SK-N-SH treated with all-trans-retinoic acid at 6 μM for 48 hours (cell line): ENCODE measurements around the gene NQO2.
"Not testable (repeated sequence)": the region's sequence is repeated elsewhere in the genome, so short reads cannot be mapped to it uniquely, and the experiment has no call there.

Experiments
- ATAC-seq: fragments of 200-7000 bp; cut with Tn5 transposase; 3 replicates; pipeline ENCODE4 v1.9.1; 2020; ENCODE audit warnings: mild to moderate bottlenecking, moderate library complexity
- BACH2 ChIP-seq: fragments of 250-450 bp; sonication (Bioruptor Pico); IDR thresholded peaks from 2 replicates; pipeline ENCODE4 v1.9.0; 2021; ENCODE audit warnings: mild to moderate bottlenecking, borderline replicate concordance
- CREB5 ChIP-seq: fragments of 250-450 bp; sonication (Bioruptor Pico); IDR thresholded peaks from 2 replicates; pipeline ENCODE4 v1.5.1; 2020; ENCODE audit warnings: low read depth, mild to moderate bottlenecking, moderate library complexity
- CSDC2 ChIP-seq: fragments of 250-450 bp; sonication (Bioruptor Pico); IDR thresholded peaks from 2 replicates; pipeline ENCODE4 v1.5.0; 2020; ENCODE audit warnings: mild to moderate bottlenecking, moderate library complexity
- ESRRG ChIP-seq: fragments of 250-450 bp; sonication (Bioruptor Pico); IDR thresholded peaks from 2 replicates; pipeline ENCODE4 v1.6.1; 2021; ENCODE audit warnings: mild to moderate bottlenecking
- ISL1 ChIP-seq: fragments of 250-450 bp; sonication (Bioruptor Pico); IDR thresholded peaks from 2 replicates; pipeline ENCODE4 v2.1.2; 2022; ENCODE audit warnings: mild to moderate bottlenecking, moderate library complexity
- OSR1 ChIP-seq: fragments of 250-450 bp; sonication (Bioruptor Pico); IDR thresholded peaks from 2 replicates; pipeline ENCODE4 v1.8.0; 2022; ENCODE audit warnings: moderate library complexity, mild to moderate bottlenecking, inconsistent platforms
- PPARA ChIP-seq: fragments of 250-450 bp; sonication (Bioruptor Pico); IDR thresholded peaks from 2 replicates; pipeline ENCODE4 v1.5.0; 2020; ENCODE audit warnings: mild to moderate bottlenecking, borderline replicate concordance
- RARB ChIP-seq: fragments of 250-450 bp; sonication (Bioruptor Pico); IDR thresholded peaks from 2 replicates; pipeline ENCODE4 v1.8.0; 2021; ENCODE audit warnings: mild to moderate bottlenecking, moderate library complexity
- SNAI2 ChIP-seq: fragments of 250-450 bp; sonication (Bioruptor Pico); IDR thresholded peaks from 2 replicates; pipeline ENCODE4 v1.5.0; 2020; ENCODE audit warnings: mild to moderate bottlenecking, moderate library complexity
- TCF4 ChIP-seq: fragments of 250-450 bp; sonication (Bioruptor Pico); IDR thresholded peaks from 2 replicates; pipeline ENCODE4 v1.8.0; 2021; ENCODE audit warnings: mild to moderate bottlenecking, moderate library complexity, borderline replicate concordance
- TOX ChIP-seq: fragments of 250-450 bp; sonication (Bioruptor Pico); IDR thresholded peaks from 2 replicates; pipeline ENCODE4 v1.8.0; 2021; ENCODE audit warnings: mild to moderate bottlenecking, moderate library complexity, borderline replicate concordance
- ZC3H10 ChIP-seq: fragments of 250-450 bp; sonication (Bioruptor Pico); IDR thresholded peaks from 2 replicates; pipeline ENCODE4 v1.5.1; 2021; ENCODE audit warnings: mild to moderate bottlenecking, moderate library complexity
- ZFP3 ChIP-seq: fragments of 250-450 bp; sonication (Bioruptor Pico); IDR thresholded peaks from 2 replicates; pipeline ENCODE4 v1.5.0; 2020; ENCODE audit warnings: mild to moderate bottlenecking, moderate library complexity
- ZFP30 ChIP-seq: fragments of 450-650 bp; formaldehyde crosslinking; IDR thresholded peaks from 2 replicates; pipeline ENCODE4 v1.5.0; 2022; ENCODE audit warnings: mild to moderate bottlenecking, moderate library complexity
- ZNF565 ChIP-seq: fragments of 450-650 bp; formaldehyde crosslinking; conservative IDR thresholded peaks from 2 replicates; pipeline ENCODE4 v1.5.0; 2020; ENCODE audit warnings: low read depth, mild to moderate bottlenecking, moderate library complexity
- ZNF70 ChIP-seq: fragments of 450-650 bp; formaldehyde crosslinking; IDR thresholded peaks from 2 replicates; pipeline ENCODE4 v1.5.0; 2020; ENCODE audit warnings: mild to moderate bottlenecking, moderate library complexity
- TF ChIP-seq, protein P1 (sequence below): fragments of 250-450 bp; sonication (Bioruptor Pico); IDR thresholded peaks from 2 replicates; pipeline ENCODE4 v1.5.0; 2020; ENCODE audit warnings: mild to moderate bottlenecking, moderate library complexity
- TF ChIP-seq, protein P2 (sequence below): fragments of 250-450 bp; sonication (Bioruptor Pico); IDR thresholded peaks from 2 replicates; pipeline ENCODE4 v1.5.1; 2021; ENCODE audit warnings: mild to moderate bottlenecking, moderate library complexity
- TF ChIP-seq, protein P3 (sequence below): fragments of 250-450 bp; sonication (Bioruptor Pico); IDR thresholded peaks from 2 replicates; pipeline ENCODE4 v1.8.0; 2021; ENCODE audit warnings: low read depth, mild to moderate bottlenecking, moderate library complexity, borderline replicate concordance

NQO2 gene

GRCh38 chr6:3058957-3059356 lies 59.3 kb downstream of the NQO2 start:
- TF ChIP-seq PPARA (CRISPR knock-in tag) (no peak), TCF4 (CRISPR knock-in tag) (no peak), SNAI2 (CRISPR knock-in tag) (no peak), ZNF565 (no peak), TOX (CRISPR knock-in tag) (no peak), BACH2 (no peak), ISL1 (no peak), OSR1 (no peak), RARB (no peak), ESRRG (no peak), ZFP30 (CRISPR knock-in tag) (no peak), ZC3H10 (CRISPR knock-in tag) (no peak), ZFP3 (CRISPR knock-in tag) (no peak), CSDC2 (CRISPR knock-in tag) (no peak)
- TF ChIP-seq, protein P1, sequence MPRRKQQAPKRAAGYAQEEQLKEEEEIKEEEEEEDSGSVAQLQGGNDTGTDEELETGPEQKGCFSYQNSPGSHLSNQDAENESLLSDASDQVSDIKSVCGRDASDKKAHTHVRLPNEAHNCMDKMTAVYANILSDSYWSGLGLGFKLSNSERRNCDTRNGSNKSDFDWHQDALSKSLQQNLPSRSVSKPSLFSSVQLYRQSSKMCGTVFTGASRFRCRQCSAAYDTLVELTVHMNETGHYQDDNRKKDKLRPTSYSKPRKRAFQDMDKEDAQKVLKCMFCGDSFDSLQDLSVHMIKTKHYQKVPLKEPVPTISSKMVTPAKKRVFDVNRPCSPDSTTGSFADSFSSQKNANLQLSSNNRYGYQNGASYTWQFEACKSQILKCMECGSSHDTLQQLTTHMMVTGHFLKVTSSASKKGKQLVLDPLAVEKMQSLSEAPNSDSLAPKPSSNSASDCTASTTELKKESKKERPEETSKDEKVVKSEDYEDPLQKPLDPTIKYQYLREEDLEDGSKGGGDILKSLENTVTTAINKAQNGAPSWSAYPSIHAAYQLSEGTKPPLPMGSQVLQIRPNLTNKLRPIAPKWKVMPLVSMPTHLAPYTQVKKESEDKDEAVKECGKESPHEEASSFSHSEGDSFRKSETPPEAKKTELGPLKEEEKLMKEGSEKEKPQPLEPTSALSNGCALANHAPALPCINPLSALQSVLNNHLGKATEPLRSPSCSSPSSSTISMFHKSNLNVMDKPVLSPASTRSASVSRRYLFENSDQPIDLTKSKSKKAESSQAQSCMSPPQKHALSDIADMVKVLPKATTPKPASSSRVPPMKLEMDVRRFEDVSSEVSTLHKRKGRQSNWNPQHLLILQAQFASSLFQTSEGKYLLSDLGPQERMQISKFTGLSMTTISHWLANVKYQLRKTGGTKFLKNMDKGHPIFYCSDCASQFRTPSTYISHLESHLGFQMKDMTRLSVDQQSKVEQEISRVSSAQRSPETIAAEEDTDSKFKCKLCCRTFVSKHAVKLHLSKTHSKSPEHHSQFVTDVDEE (CRISPR knock-in tag), result no peak
- TF ChIP-seq, protein P2, sequence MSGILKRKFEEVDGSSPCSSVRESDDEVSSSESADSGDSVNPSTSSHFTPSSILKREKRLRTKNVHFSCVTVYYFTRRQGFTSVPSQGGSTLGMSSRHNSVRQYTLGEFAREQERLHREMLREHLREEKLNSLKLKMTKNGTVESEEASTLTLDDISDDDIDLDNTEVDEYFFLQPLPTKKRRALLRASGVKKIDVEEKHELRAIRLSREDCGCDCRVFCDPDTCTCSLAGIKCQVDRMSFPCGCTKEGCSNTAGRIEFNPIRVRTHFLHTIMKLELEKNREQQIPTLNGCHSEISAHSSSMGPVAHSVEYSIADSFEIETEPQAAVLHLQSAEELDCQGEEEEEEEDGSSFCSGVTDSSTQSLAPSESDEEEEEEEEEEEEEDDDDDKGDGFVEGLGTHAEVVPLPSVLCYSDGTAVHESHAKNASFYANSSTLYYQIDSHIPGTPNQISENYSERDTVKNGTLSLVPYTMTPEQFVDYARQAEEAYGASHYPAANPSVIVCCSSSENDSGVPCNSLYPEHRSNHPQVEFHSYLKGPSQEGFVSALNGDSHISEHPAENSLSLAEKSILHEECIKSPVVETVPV (CRISPR knock-in tag), result no peak
- TF ChIP-seq, protein P3, sequence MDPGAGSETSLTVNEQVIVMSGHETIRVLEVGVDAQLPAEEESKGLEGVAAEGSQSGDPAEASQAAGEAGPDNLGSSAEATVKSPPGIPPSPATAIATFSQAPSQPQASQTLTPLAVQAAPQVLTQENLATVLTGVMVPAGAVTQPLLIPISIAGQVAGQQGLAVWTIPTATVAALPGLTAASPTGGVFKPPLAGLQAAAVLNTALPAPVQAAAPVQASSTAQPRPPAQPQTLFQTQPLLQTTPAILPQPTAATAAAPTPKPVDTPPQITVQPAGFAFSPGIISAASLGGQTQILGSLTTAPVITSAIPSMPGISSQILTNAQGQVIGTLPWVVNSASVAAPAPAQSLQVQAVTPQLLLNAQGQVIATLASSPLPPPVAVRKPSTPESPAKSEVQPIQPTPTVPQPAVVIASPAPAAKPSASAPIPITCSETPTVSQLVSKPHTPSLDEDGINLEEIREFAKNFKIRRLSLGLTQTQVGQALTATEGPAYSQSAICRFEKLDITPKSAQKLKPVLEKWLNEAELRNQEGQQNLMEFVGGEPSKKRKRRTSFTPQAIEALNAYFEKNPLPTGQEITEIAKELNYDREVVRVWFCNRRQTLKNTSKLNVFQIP (CRISPR knock-in tag), result no peak

DNA sequence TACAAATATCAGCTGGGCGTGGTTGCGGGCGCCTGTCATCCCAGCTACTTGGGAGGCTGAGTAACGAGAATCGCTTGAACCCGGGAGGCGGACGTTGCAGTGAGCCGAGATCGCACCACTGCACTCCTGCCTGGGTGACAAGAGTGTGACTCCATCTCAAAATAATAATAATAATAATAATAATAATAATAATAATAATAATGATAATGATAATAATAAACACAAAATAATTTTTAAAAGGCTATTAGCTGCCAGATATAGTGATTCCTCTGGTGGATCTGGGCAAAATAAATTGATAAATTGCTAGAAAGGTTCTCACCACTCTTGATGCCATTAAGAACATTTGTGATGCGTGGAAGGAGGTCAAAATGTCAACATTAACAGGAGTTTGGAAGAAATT lies 60.4 kb downstream of the NQO2 start:
- ATAC-seq, result not testable (repeated sequence)

More at GRCh38 chr6:3058957-3059356, 59.3 kb downstream of the NQO2 start:
- no peak for ATAC-seq

DNA sequence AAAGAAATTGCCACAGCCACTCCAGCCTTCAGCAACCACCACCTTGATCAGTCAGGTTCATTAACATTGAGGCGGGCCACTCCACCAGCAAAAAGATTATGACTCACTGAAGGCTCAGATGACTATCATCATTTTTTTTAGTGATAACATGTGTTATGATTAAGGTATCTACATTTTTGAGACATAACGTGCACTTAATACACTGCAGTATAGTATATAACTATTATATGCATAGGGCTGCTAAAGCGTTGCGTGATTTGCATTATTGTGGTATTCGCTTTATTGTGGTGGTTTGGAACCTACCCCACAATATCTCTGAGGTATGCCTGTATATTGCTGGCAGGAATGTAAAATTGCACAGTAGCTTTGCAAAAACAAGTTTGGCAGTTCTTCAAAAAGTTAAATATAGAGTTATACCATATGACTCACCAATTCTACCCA lies 61.8 kb downstream of the NQO2 start:
- peak; percentile 59 for ATAC-seq
- TF ChIP-seq CREB5 (CRISPR knock-in tag) (no peak), ZC3H10 (CRISPR knock-in tag) (no peak), PPARA (CRISPR knock-in tag) (no peak), RARB (no peak), ZFP3 (CRISPR knock-in tag) (no peak), SNAI2 (CRISPR knock-in tag) (no peak), ZNF70 (no peak), ISL1 (no peak; the same call in 1 of the 2 replicates)
- TF ChIP-seq, protein P1 (CRISPR knock-in tag), result no peak

GRCh38 chr6:3063340-3063732 lies 63.6 kb downstream of the NQO2 start:
- ATAC-seq, result not testable (repeated sequence)
